ENCODE data around the gene NAP1L4.

NAP1L4 gene

DNA sequence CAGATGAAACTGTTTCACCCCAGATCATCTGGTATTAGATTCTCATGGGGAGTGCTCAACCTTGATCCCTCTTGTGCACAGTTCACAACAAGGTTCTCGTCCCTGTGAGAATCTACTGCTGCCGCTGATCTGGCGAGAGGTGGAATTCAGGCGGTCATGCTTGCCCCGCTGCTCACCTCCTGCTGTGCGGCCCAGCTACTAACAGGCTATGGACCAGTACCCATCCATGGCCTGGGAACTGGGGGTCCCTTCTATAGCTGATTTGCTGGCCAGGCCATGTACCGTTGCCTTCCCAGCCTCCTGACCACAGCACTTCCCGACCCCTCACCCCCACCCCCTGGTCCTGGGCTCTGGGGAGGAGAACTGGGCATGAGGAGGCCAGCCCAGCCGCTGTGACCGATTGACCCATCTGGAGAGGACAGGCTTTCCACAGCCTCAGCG is 65.5 kb downstream of the NAP1L4 start:
- in situ Hi-C loops (cut with MboI; ENCODE audit: low sequenced_read_pairs), result no loop called here

DNA sequence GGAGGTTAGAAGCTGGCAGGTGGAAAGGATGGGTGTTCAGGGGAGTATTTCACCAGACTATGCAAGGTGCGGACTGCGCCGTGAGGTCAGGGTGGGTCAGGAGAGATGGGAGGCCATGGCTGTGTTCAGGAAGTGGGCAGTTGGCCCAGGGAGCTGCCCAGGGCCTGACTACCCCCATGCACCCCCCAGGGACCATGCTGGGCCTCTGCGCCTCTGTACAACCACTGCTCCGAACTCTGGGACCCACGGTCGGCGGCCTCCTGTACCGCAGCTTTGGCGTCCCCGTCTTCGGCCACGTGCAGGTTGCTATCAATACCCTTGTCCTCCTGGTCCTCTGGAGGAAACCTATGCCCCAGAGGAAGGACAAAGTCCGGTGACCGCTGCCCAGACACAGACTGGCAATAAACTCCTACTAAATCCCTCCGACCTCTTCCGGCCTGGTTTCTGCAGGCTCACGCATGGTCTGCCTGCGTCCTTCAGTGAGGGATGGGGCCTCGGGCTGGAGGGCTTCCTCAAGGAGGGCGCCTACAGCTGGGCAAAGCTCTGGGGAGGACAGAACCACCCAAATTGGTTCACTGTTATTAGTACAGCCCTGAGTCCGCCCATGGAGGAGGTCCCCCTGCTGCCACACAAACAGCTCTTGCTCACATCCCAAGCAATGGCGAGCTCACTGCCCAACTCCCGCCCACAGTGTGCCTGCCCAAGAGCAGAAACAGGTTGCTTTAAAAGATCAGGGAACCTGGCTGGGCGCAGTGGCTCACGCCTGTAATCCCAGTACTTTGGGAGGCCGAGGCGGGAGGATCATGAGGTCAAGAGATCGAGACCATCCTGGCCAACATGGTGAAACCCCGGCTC is 67.1 kb downstream of the NAP1L4 start:
- in situ Hi-C loops (cut with MboI; ENCODE audit: low sequenced_read_pairs), result no loop called here

DNA sequence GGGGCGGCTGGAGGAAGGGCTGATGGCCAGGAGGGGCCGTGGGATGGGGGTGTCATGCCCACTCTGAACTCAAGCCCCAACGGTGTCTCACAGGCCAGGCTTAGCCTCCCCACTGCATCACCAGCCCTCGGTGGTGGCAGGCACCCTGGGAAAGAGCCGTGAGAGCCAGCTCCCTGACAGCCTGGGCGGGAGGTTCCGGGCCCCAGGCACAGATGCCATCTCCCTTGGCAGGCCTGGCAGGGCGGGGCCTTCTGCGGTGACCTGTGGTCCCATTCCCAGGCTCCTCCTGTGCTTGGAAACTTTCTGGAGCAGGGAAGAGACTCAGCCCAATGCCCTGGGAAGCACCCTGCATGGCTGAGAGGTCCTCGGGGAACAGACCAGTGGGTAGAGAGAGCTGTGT is 67.7 kb downstream of the NAP1L4 start:
- in situ Hi-C loops (cut with MboI; ENCODE audit: low sequenced_read_pairs), result no loop called here

DNA sequence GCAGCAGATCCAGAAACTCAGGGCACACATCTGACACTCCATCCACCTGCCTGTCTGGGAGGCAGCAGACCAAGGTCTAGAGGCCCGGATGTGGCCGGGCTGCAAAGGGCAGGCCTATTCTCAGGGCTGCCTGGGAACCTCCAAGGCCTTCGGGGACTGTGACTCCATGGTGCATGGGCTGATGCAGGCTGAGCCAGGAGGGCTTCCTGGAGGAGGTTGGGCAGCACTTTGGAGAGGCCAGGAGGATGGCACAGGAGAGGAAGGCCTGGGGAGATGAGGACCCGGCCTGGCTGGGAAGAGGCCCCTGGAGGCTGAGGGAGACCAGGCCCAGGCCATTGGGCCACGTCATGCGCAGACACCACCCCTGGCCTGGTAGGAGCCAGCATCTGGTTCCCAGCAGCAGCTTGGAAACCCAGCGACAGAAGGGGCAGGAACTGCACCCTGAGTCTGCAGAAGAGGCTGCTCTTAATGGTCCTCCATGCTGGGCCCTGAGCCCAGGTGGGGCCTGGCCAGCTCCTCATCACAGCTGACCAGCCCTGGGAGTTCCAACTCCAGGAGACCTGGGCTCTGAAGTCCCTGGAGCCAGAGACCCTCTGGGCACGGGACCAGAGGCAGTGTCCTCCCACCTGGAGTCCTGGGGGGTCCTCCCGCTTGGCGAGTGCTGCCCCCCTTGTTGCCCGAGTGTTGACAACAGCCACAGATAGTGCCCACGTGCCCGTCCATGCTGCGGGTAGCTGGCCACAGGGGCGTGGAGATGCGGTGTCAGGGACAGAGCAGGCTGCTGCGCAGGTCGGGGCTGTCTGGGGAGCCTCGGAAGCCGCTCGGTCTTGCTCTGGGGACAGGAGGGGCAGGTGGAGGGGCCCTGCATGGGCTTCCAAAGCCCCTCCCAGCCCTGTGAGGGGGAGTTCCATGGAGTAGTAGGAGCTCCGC is 68.4 kb downstream of the NAP1L4 start:
- in situ Hi-C loops (cut with MboI; ENCODE audit: low sequenced_read_pairs), result no loop called here

DNA sequence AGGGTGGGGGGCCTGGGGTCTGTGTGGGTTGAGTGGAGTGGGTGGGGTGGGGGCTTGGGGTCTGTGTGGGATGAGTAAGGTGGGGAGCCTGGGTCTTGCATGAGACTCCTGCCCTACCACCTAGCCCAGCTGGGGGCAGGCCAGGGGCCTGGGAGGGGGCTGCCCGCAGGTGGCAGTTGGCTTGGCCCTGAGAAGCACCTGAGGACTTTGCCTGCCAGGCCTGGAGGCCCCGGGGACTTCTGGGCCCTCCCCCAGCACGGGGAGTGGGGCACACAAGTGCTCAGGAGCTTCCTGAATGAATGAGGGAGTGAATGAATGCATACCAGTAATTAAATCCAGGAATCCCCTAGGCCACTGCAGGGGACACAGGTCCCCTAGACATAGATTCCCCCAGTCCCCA is 69.5 kb downstream of the NAP1L4 start:
- in situ Hi-C loops (cut with MboI; ENCODE audit: low sequenced_read_pairs), result no loop called here

DNA sequence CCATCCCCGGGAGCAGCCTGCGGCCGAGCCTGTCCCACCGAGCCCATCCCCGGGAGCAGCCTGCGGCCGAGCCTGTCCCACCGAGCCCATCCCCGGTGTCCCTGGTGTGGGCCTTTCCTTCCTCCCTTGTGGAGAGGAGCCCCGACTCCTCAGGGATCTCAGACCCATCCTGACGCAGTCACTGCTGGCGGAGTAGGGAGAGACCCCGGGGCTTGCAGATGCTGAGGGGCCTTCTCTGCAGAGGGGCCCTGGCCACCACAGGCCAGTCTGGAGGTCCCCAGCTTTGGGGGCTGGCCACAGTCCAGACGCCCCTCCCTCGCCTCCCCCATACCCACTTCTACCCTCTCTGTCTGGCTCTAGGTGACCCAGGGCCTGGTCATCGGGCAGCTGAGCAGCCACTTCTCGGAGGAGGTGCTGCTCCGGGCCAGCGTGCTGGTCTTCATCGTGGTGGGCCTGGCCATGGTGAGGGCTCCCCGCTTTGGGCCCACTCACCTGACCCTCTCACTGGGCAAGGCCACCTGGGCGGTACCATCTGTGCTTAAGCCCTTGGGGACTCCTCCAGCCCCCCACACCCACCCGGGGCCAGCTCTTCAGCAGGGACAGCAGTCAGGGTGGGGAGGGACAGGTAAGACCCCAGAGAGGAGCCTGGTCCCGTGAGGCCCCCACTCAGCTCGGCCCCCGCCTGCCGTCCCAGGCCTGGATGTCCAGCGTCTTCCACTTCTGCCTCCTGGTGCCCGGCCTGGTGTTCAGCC is 70.2 kb downstream of the NAP1L4 start:
- in situ Hi-C loops (cut with MboI; ENCODE audit: low sequenced_read_pairs), result no loop called here

DNA sequence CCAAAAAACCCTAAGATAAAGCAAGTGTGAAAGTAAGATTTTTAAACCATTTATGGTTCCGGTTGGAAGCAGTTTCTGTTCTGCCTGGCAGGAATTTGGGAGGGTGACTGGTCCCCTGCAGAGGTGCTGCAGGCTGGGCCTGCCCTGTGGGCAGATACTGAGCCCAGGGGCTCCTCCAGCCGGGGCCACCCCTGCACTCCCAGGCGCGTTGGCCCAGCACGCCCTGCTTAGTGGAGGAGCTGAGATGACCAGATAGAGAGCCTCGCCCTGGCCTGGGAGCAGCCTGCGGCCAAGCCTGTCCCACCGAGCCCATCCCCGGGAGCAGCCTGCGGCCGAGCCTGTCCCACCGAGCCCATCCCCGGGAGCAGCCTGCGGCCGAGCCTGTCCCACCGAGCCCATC is 70.9 kb downstream of the NAP1L4 start:
- in situ Hi-C loops (cut with MboI; ENCODE audit: low sequenced_read_pairs), result no loop called here

DNA sequence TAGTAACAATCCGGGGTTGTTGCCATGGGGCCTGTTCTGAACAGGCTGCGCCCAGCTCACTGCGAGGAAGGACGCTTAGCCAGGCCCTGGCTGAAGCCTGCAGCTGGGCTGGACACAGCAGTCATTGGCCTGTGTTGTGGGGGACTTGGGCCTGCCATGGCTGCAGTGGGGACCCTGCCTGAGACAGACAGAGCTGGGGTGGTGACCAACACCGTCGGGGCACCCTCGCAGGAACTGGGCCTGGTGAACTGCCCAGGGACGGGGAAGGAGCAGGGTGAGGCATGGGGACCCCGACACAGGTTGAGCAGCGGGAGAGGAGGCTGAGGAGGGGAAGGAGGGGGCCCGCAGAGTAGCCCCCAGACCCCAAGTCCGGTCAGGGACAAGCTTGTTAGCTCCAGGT is 71.8 kb downstream of the NAP1L4 start:
- in situ Hi-C loops (cut with MboI; ENCODE audit: low sequenced_read_pairs), result no loop called here

DNA sequence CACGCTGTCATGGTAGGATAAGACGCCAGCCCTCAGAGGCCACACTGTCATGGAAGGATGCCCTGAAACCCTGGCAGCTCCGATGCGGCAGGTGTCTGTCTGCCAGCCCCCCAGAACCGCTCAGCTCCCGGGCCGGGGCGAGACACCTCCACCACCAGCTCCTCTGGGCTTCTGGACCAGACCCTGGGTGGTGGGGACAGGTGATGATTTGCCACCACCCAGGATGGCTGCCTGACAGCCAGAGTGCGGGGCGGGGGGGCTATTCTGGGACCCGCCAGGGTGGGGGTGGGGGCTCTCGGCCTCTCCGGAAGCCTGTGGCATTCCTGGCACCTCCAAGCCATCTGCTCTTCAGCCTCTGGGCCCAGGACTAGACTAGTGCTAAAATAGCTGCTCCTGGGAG is 72.3 kb downstream of the NAP1L4 start:
- in situ Hi-C loops (cut with MboI; ENCODE audit: low sequenced_read_pairs), result no loop called here

DNA sequence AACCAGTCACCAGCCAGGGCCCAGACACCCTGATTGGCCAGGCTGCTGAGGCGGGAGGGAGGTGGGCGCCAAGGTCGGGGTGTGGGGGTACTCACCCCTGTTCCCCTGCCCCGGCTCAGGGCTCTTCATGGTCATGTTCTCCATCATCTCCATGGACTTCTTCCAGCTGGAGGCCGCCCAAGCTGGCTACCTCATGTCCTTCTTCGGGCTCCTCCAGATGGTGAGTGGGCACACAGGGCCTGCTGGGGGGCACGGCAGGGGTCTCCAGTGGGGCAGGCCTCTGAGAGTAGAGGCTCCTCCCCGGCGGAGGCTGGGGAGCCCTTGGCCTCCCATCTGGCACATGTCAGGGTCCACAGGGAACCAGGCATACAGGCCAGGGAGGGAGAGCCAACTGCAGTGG is 72.9 kb downstream of the NAP1L4 start:
- in situ Hi-C loops (cut with MboI; ENCODE audit: low sequenced_read_pairs), result no loop called here

DNA sequence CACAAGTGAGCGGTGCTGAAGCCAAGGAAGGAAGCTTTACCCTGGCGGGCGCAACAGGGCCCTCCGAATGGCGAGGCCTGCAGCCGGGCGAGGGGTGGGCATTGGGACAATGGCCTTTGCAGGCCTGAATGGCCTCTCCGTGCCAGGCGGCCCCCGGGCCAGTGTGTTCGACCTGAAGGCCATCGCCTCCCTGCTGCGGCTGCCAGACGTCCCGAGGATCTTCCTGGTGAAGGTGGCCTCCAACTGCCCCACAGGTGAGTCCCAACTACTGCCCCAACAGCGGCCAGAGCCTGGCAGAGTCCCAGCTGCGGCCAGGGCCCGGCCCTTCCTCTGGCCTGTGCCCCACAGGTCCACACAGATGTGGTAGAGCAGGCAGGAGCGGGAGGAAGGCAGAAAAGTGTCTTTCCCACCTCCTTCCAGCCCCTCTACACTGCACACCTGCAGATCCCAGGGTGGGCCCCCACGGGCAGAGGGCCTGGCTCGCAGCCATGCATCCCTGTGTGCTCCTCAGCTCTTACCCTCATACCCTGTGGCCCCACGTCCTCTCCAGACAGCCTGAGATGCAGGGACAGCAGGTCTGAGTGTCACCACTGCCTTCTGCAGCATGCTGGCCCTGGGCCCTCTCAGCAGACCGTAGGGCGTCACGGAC is 74.2 kb downstream of the NAP1L4 start:
- in situ Hi-C loops (cut with MboI; ENCODE audit: low sequenced_read_pairs), result no loop called here

DNA sequence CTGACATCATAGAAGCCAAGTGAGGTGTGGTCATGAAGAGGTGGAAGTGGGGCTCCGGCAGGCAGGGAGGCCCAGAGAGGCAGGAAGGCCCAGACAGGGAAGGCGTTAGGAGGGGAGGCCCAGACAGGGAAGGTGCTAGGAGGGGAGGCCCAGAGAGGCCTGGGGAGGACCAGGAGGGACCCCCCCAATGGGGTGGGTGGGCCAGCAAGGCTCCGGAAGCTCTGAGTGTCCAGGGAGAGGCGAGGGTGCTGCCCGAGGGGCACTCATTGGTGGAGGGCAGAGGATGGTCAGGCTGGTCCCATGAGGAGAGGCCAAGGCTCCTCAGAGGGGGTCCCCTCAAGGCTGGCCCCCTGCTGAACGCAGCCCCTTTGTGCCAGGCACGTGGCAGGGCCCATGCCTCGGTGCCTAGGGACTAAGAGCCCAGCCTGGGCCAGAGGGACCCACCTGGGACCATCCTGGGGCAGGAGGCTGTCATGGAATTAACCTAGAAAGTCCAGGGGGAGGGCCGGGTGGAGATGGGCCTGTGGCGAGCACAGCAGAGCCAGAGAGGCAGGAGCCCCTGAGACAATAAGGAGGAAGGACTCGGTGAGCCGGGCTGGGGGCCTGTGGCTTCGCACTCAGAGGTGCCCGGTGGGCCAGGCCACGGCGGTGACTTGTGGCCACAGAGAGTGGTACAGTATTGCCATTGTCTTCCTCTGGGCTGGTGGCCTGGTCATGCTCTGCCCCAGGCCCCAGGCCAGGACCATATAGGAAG is 75.1 kb downstream of the NAP1L4 start:
- in situ Hi-C loops (cut with MboI; ENCODE audit: low sequenced_read_pairs), result no loop called here

DNA sequence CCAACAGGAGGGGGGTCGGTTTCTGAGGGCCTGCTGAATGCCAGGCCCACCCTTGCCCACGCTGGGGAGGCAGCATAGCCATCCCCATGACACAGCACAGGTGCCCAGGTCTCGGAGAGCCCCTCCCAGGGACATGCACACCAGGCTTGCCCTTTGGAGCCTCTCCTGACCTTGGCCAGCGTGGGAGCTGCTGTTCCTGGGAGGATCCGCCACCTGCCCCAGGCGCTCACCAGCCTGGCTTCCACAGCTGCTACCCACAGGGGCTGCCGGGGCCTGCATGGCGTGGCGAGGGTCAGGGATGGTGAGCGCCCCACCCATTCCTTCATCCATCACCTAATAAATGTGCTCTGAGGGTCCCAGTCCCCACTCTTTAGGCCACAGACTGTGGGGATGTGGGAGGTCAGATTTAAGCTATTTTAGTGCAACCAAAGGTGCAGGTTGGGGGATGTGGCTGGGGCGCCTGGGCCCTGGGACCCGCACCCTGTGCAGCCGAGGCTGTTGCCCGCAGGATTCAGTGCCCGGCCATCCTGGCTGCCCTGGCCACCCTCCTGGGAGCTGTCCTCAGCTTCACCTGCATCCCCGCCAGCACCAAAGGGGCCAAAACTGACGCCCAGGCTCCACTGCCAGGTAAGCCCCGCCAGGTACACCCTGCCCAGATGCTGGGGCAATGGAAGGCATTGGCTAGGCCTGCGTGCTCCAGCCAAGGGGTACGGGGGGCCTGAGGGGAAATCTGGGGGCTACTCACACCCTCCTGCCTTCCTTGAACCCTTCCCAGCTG is 75.8 kb downstream of the NAP1L4 start:
- in situ Hi-C loops (cut with MboI; ENCODE audit: low sequenced_read_pairs), result no loop called here

DNA sequence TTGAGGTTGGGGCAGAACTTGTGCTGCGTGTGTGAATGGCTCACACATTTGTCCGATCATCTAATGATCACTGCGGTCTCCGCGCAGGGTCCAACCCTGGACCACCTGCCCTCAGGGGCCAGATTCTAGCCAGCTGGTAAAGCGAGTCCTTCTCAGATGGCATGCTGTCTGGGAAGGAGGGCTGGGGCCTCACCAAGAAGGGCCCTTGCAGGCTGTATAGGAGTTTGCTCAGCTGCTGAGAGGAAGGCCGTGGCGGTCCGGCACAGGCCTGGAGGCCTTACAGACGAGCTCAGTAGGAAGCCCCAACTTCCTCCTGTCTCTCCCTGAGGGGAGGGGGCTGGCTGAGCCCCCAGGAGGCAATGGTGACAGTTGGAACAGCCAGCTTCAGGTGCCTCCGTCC is 76.7 kb downstream of the NAP1L4 start:
- in situ Hi-C loops (cut with MboI; ENCODE audit: low sequenced_read_pairs), result no loop called here

DNA sequence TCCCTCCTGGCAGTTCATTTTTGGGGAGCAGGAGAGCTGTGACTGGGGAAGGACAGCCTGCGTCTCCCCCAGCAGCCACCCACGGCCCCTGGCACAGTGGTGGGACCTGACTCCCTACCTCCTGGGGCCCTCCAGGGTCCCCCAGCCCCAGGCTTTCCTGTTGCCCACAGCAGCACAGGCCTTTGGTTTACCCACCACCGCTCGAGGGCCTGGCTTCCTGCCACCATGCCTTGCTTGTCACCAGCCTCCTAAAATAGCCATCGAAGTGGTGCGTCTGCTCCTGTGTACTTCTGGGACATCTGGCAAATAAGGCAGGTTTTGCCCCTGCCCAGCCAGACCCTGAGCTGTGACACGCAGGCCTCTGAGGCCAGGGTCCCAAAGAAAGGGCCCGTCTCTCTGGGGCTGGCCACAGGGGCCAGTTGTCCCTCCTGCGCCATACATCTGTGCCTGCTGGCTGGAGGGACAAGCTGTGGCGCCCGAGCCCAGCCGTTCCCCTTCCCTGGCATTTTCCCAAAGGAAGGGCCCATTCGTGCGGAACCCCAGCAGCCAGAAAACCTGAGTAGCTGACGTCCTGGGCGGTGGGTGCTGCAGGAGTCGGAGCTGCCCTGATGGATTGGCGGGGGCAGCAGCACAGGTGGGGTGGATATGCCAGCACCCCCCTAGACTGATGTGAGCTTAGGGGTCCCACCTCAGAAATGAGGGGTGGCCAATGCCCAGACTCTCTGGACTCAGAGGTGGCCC is 77.5 kb downstream of the NAP1L4 start:
- in situ Hi-C loops (cut with MboI; ENCODE audit: low sequenced_read_pairs), result no loop called here

DNA sequence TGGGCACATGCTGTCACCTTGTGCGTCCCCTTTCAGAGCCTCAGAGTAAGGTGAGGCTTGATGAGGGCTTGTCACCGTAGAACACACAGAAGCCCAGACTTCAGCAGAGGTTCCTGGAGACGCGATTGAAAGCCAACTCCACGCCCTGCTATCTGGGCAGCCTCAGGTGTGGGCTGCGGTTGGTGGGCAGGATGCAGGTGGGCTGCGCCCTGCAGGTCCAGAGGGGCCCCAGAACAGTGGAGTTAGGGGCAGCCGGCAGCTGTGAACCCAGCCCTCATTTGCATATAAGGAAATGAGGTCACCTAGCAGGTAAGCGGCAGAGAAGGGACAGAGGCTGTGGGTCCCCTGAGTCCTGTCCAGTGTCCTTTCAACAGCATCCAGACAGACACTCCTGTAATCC is 78.4 kb downstream of the NAP1L4 start:
- in situ Hi-C loops (cut with MboI; ENCODE audit: low sequenced_read_pairs), result no loop called here

DNA sequence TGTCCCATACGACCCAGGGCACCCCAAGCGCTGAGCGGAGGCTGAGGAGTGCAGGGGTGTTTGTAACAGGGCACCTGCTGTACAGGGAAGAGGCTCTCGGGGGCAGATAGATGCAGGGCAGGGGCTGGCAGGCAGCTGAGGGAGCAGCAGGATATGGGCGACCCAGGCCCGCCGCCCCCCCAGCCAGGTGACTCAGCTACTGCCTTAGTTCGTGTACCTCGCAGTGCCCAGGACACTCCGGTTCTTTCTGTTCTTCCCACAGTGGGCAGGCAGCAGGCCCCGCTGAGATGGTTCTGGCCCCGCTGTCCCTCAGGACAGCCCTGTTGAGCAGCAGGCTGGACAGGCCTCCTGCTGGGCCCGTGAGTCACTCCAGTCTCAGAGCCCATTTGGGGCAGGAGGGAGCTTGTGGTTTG is 79.1 kb downstream of the NAP1L4 start:
- in situ Hi-C loops (cut with MboI; ENCODE audit: low sequenced_read_pairs), result no loop called here

DNA sequence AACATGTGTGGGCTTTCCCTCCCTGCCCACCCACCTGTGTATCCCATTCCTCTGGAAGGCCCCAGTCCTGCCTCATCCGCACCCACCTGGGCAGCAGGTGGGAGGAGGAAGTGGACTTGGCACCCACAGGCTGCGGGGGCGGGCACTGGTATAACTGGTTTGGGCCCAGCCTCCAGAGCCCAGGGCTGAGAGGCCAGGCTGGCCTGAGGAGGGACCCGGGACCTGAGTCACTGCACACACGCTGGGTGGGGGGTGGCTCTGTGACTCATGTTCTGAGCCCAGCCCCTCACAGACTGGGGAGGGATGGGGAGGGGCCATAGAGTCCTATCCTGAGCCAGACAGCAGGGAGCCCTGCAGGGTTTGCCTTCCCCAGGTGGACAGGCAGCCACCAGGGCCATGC is 79.6 kb downstream of the NAP1L4 start:
- in situ Hi-C loops (cut with MboI; ENCODE audit: low sequenced_read_pairs), result no loop called here
